Activated T-helper 1 cell treated with anti-CD3 and anti-CD28 coated beads, Interleukin-12 subunit alpha, Interleukin-12 subunit beta, Interleukin-2, Interleukin-4 antibody, amounts not matched to agents 30 ng/mL and 10 ng/mL and 1 ng/mL, durations not matched to agents 14 hours and 24 hours and 36 hours (primary cell): ENCODE data around the gene ORMDL1. TPM values are rescaled to one million over a fixed set of nuclear protein-coding genes. Genes with fewer than 3 reads are reported as not detected.

Source experiments
- DNase-seq: peaks from one replicate; pipeline ENCODE4 v3.0.0; 2021; ENCODE audit warnings: low spot score
- H3K27ac Mint-ChIP-seq: one replicate; pipeline ENCODE4 v1.8.0; 2021; ENCODE audit warnings: mild to moderate bottlenecking, mixed read lengths
- H3K27me3 Mint-ChIP-seq: one replicate; pipeline ENCODE4 v1.8.0; 2022; ENCODE audit warnings: mild to moderate bottlenecking, moderate library complexity, mixed read lengths; ENCODE audit not compliant: insufficient read depth
- H3K36me3 Mint-ChIP-seq: one replicate; pipeline ENCODE4 v1.8.0; 2021; ENCODE audit warnings: low read depth, mixed read lengths
- H3K4me1 Mint-ChIP-seq: one replicate; pipeline ENCODE4 v1.8.0; 2021; ENCODE audit warnings: low read depth, mixed read lengths
- H3K4me3 Mint-ChIP-seq: one replicate; pipeline ENCODE4 v1.8.0; 2021; ENCODE audit warnings: mild to moderate bottlenecking, moderate library complexity, mixed read lengths
- H3K9me3 Mint-ChIP-seq: one replicate; pipeline ENCODE4 v1.8.0; 2021; ENCODE audit warnings: mixed read lengths
- intact Hi-C: fragments of 100-400 bp; cut with micrococcal nuclease; formaldehyde crosslinking; loops from one replicate; pipeline ENCODE4 v1.15.1; 2024
- total RNA-seq: library from RNA; stranded (reverse); gene quantifications from 2 replicates; pipeline ENCODE4 v1.2.3, GENCODE V29; 2022

The ORMDL1 gene
- 78.7 and 80.1 TPM in 2 replicates for total RNA-seq

GRCh38 chr2:189783927-189784867, at the start of gene ORMDL1, which contains the start of gene PMS1:
Gene ORMDL1 (minus strand): TSS chr2:189784339. CDS start chr2:189782595, 1,744 bp downstream.
Gene PMS1 (plus strand): TSS chr2:189784450. CDS start chr2:189791810, 7,360 bp downstream.
- peak; percentile 94 for DNase-seq
- H3K27ac Mint-ChIP-seq, result peak within 1 kb of the TSS; percentile 93
- H3K36me3 Mint-ChIP-seq, result peaks cover 44% of the 10 kb centered on the region
- H3K4me1 Mint-ChIP-seq, result peaks cover 40% of the 10 kb centered on the region
- intact Hi-C loops, result loop anchor here (1.0 to 10.0 kb wide), 12 partner anchors 13 to 1901 kb away; partner anchors contain the start of genes ANKAR, ASNSD1, GLS and NEMP2
- H3K27me3 Mint-ChIP-seq, result no peaks in the 10 kb centered on the region
- H3K4me3 Mint-ChIP-seq, result peak within 1 kb of the TSS; percentile 92
- H3K9me3 Mint-ChIP-seq, result no peaks in the 10 kb centered on the region

- peaks cover 12% of the 10 kb centered on the region for H3K36me3 Mint-ChIP-seq
- H3K4me1 Mint-ChIP-seq, result no peaks in the 10 kb centered on the region
- H3K4me3 Mint-ChIP-seq, result no peak overlapping the region
- H3K27ac Mint-ChIP-seq, result no peak overlapping the region
- no peaks in the 10 kb centered on the region for H3K9me3 Mint-ChIP-seq
- H3K27me3 Mint-ChIP-seq, result no peaks in the 10 kb centered on the region
- DNase-seq, result no peak
- intact Hi-C loops, result no loop called here
Measured at GRCh38 chr2:189830510-189830909, 46.4 kb upstream of the ORMDL1 start.

- Mint-ChIP-seq H3K36me3 (peaks cover 12% of the 10 kb centered on the region), H3K27ac (no peak overlapping the region)
Measured at GRCh38 chr2:189829102-189829833, 45.1 kb upstream of the ORMDL1 start.

GRCh38 chr2:189826039-189826438, 41.9 kb upstream of the ORMDL1 start:
- Mint-ChIP-seq H3K4me1 (no peaks in the 10 kb centered on the region), H3K9me3 (no peaks in the 10 kb centered on the region), H3K27me3 (no peaks in the 10 kb centered on the region), H3K36me3 (peaks cover 8% of the 10 kb centered on the region), H3K27ac (no peak overlapping the region), H3K4me3 (no peak overlapping the region)
- intact Hi-C loops, result no loop called here
- no peak for DNase-seq

More at GRCh38 chr2:189829102-189829833, 45.1 kb upstream of the ORMDL1 start:
- no peaks in the 10 kb centered on the region for H3K4me1 Mint-ChIP-seq
- intact Hi-C loops, result no loop called here
- H3K9me3 Mint-ChIP-seq, result no peaks in the 10 kb centered on the region
- no peak overlapping the region for H3K4me3 Mint-ChIP-seq
- DNase-seq, result no peak
- H3K27me3 Mint-ChIP-seq, result no peaks in the 10 kb centered on the region

- no peak for DNase-seq
- no peaks in the 10 kb centered on the region for H3K4me1 Mint-ChIP-seq
- H3K36me3 Mint-ChIP-seq, result peaks cover 10% of the 10 kb centered on the region
- no peaks in the 10 kb centered on the region for H3K9me3 Mint-ChIP-seq
- no peaks in the 10 kb centered on the region for H3K27me3 Mint-ChIP-seq
- no peak overlapping the region for H3K27ac Mint-ChIP-seq
- intact Hi-C loops, result no loop called here
- no peak overlapping the region for H3K4me3 Mint-ChIP-seq
Measured at GRCh38 chr2:189824694-189825396, 40.7 kb upstream of the ORMDL1 start.

- Mint-ChIP-seq H3K9me3 (no peaks in the 10 kb centered on the region), H3K36me3 (peaks cover 16% of the 10 kb centered on the region), H3K4me1 (peaks cover 16% of the 10 kb centered on the region), H3K27me3 (no peaks in the 10 kb centered on the region), H3K4me3 (no peak overlapping the region), H3K27ac (no peak overlapping the region)
- no peak for DNase-seq
- intact Hi-C loops, result no loop called here
Measured at GRCh38 chr2:189821953-189822748, 38.0 kb upstream of the ORMDL1 start.

GRCh38 chr2:189819297-189819704, 35.2 kb upstream of the ORMDL1 start:
- DNase-seq, result no peak
- no peak overlapping the region for H3K4me3 Mint-ChIP-seq
- intact Hi-C loops, result loop anchor here (1.0 to 2.0 kb wide), 2 partner anchors 16 to 35 kb away; partner anchors contain the start of genes ORMDL1 and PMS1
- peak overlapping the region; percentile 29 for H3K27ac Mint-ChIP-seq
- peaks cover 16% of the 10 kb centered on the region for H3K4me1 Mint-ChIP-seq
- H3K9me3 Mint-ChIP-seq, result no peaks in the 10 kb centered on the region
- no peaks in the 10 kb centered on the region for H3K27me3 Mint-ChIP-seq
- peaks cover 21% of the 10 kb centered on the region for H3K36me3 Mint-ChIP-seq

- intact Hi-C loops, result loop anchor here (1.0 to 2.0 kb wide), 2 partner anchors 16 to 34 kb away; partner anchors contain the start of genes ORMDL1 and PMS1
- Mint-ChIP-seq H3K36me3 (peaks cover 26% of the 10 kb centered on the region), H3K27ac (peak overlapping the region; percentile 38), H3K27me3 (no peaks in the 10 kb centered on the region), H3K4me1 (peaks cover 16% of the 10 kb centered on the region), H3K4me3 (no peak overlapping the region), H3K9me3 (no peaks in the 10 kb centered on the region)
- no peak for DNase-seq
Measured at GRCh38 chr2:189818249-189819038, 34.3 kb upstream of the ORMDL1 start.

- intact Hi-C loops, result loop anchor here (2.0 kb wide), 1 partner anchor 15 kb away; no protein-coding TSS in a partner anchor
Measured at GRCh38 chr2:189803431-189803830, 19.3 kb upstream of the ORMDL1 start.

GRCh38 chr2:189802396-189802912, 18.3 kb upstream of the ORMDL1 start:
- H3K4me3 Mint-ChIP-seq, result no peak overlapping the region

More at GRCh38 chr2:189803431-189803830, 19.3 kb upstream of the ORMDL1 start:
- no peak overlapping the region for H3K4me3 Mint-ChIP-seq
- H3K27me3 Mint-ChIP-seq, result no peaks in the 10 kb centered on the region
- no peak overlapping the region for H3K27ac Mint-ChIP-seq
- H3K36me3 Mint-ChIP-seq, result peaks cover 19% of the 10 kb centered on the region
- no peak for DNase-seq
- no peaks in the 10 kb centered on the region for H3K4me1 Mint-ChIP-seq
- no peaks in the 10 kb centered on the region for H3K9me3 Mint-ChIP-seq

GRCh38 chr2:189799531-189799930, 15.4 kb upstream of the ORMDL1 start:
- Mint-ChIP-seq H3K36me3 (peaks cover 17% of the 10 kb centered on the region), H3K4me1 (no peaks in the 10 kb centered on the region), H3K4me3 (no peak overlapping the region), H3K27me3 (no peaks in the 10 kb centered on the region), H3K9me3 (no peaks in the 10 kb centered on the region), H3K27ac (no peak overlapping the region)
- intact Hi-C loops, result no loop called here
- no peak for DNase-seq

More at GRCh38 chr2:189802396-189802912, 18.3 kb upstream of the ORMDL1 start:
- Mint-ChIP-seq H3K4me1 (no peaks in the 10 kb centered on the region), H3K9me3 (no peaks in the 10 kb centered on the region), H3K27me3 (no peaks in the 10 kb centered on the region), H3K36me3 (peaks cover 17% of the 10 kb centered on the region), H3K27ac (no peak overlapping the region)
- intact Hi-C loops, result loop anchor here (2.0 kb wide), 1 partner anchor 16 kb away; no protein-coding TSS in a partner anchor
- DNase-seq, result no peak
